GM19452 (cell line): ENCODE data around the gene WDR5.

Source experiments
- ATAC-seq: cut with Tn5 transposase; IDR thresholded peaks from one replicate; pipeline ENCODE4 v1.9.1; 2021; ENCODE audit not compliant: unreplicated experiment

The WDR5 gene

GRCh38 chr9:134131471-134132207 is 4.2 kb upstream of the WDR5 start:
- no peak for ATAC-seq

GRCh38 chr9:134132208-134132870 is 3.5 kb upstream of the WDR5 start:
- ATAC-seq: no peak

GRCh38 chr9:134134949-134135342 is 936 bp upstream of the WDR5 start:
- ATAC-seq: no peak

GRCh38 chr9:134136118-134136995 is 475 bp downstream of the WDR5 start:
- ATAC-seq: peak; percentile 8

- ATAC-seq: no peak
These were observed 1.1 kb downstream of the WDR5 start for GRCh38 chr9:134136996-134137299.

GRCh38 chr9:134138292-134138691 is 2.4 kb downstream of the WDR5 start:
- no peak for ATAC-seq

- no peak for ATAC-seq
These were observed 3.2 kb downstream of the WDR5 start for GRCh38 chr9:134139081-134139480.

GRCh38 chr9:134141906-134142305 is 6.0 kb downstream of the WDR5 start:
- ATAC-seq: no peak

- no peak for ATAC-seq
These were observed 8.9 kb downstream of the WDR5 start for GRCh38 chr9:134144801-134145200.

- ATAC-seq: no peak
These were observed 9.4 kb downstream of the WDR5 start for GRCh38 chr9:134145262-134145661.

GRCh38 chr9:134146774-134147493 is 11.1 kb downstream of the WDR5 start:
- no peak for ATAC-seq

GRCh38 chr9:134149380-134149779 is 13.5 kb downstream of the WDR5 start:
- no peak for ATAC-seq

GRCh38 chr9:134150557-134151214 is 14.8 kb downstream of the WDR5 start:
- ATAC-seq: no peak

GRCh38 chr9:134152022-134152448 is 16.2 kb downstream of the WDR5 start:
- no peak for ATAC-seq

GRCh38 chr9:134152488-134152887 is 16.6 kb downstream of the WDR5 start:
- no peak for ATAC-seq

GRCh38 chr9:134153450-134153849 is 17.6 kb downstream of the WDR5 start:
- no peak for ATAC-seq

- no peak for ATAC-seq
These were observed 18.4 kb downstream of the WDR5 start for GRCh38 chr9:134154262-134154701.

- no peak for ATAC-seq
These were observed 20.0 kb downstream of the WDR5 start for GRCh38 chr9:134155812-134156377.

- ATAC-seq: no peak
These were observed 20.9 kb downstream of the WDR5 start for GRCh38 chr9:134156564-134157377.
